Measurements from ENCODE around the gene CHKA.

Gene CHKA

DNA sequence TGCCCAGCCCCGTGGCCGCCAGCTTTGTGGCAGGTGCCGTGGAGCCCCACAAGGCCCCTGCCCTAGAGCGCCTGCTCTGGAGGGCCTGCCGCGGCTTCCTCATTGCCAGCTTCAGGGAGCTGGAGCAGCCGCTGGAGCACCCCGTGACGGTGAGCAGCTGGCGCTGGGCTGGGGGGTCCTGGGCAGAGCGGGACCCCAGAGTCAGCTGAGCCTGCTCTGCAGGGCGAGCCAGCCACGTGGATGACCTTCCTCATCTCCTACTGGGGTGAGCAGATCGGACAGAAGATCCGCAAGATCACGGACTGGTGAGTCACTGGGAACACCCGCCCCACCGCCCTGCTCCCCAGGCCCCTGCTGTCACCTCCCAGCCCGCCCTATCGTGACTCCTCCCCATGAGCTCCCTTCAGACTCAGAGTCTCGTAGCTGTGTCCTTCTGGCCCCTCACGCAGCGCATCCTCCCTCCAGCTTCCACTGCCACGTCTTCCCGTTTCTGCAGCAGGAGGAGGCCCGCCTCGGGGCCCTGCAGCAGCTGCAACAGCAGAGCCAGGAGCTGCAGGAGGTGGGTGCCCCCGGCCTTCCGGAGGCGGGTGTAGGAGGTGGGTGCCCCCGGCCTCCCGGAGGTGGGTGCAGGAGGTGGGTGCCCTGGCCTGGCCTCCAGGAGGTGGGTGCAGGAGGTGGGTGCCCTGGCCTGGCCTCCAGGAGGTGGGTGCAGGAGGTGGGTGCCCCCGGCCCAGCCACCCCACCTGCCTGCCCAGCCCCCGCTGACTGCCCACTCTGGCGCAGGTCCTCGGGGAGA lies 77.6 kb downstream of the CHKA start:
- DNase-seq, result no peak

DNA sequence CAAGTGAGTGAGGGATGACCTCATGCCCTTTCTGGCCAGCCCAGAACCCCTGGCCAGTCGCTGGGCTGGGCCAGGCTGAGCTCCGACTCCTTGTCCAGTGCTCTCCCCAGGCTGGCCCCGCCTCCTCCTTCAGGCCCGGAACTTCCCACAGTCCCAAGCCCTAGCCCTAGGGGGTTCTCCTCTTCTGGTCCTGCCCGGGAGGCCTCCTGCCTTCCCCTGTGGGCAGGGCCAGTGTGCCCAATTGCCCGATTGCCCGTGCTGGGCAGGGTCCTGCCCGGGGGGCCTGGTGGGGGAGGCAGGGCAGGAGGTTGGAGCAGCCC lies 78.2 kb downstream of the CHKA start:
- DNase-seq, result no peak

DNA sequence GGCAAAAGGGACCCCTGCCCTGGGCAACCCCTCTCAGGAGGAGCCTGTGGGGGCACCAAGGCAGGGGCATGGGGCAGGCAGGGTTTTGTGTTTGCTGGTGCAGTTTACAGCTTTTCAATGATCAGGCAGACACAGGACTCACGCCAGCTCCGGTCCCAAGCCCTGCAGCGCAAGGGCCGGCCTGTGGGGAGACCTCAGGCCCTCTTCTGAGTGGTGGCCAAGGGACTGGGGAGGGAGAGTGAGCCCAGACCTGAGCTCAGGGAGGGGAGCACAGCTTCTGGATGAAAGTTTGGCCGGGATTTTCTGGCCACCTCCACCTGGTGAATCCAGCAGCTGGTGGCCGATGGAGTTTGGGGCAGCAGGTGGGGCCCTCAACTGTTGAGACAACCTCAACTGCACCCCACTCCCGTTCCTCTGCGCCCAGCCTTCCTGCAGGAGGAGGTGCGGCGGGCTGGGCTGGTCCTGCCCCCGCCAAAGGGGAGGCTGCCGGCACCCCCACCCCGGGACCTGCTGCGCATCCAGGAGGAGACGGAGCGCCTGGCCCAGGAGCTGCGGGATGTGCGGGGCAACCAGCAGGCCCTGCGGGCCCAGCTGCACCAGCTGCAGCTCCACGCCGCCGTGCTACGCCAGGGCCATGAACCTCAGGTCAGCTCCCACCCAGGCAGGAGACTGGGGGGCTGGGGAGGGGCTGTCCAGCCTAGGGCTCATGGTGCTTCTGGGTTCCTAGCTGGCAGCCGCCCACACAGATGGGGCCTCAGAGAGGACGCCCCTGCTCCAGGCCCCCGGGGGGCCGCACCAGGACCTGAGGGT lies 78.8 kb downstream of the CHKA start:
- no peak for DNase-seq

DNA sequence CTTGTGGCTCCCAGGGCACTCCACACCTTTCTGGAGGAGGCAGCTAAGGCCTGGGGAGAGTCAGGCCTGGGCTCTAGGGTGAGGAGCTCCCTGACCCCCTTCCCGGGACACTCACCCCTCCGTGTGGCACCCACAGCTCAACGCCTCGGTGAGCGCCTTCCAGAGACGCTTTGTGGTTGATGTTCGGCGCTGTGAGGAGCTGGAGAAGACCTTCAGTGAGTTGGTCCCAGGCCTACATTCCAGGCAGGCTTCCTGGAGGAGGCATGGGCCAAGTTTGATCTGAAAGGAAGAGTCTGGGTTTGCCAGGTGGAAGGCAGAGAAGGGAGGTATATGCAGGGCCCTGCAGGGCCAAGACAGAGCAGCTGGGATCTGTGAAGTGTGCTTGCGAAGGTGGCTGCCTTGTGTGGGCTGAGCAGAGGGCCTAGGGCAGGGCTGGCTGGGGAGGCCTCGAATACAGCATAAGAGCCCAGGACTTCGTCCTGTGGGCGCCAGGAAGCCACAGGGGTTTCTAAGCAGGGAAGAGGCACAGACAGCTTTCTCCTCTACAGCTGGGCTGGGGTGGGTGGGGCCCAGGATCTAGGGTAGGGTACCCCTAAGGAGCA lies 79.5 kb downstream of the CHKA start:
- no peak for DNase-seq

DNA sequence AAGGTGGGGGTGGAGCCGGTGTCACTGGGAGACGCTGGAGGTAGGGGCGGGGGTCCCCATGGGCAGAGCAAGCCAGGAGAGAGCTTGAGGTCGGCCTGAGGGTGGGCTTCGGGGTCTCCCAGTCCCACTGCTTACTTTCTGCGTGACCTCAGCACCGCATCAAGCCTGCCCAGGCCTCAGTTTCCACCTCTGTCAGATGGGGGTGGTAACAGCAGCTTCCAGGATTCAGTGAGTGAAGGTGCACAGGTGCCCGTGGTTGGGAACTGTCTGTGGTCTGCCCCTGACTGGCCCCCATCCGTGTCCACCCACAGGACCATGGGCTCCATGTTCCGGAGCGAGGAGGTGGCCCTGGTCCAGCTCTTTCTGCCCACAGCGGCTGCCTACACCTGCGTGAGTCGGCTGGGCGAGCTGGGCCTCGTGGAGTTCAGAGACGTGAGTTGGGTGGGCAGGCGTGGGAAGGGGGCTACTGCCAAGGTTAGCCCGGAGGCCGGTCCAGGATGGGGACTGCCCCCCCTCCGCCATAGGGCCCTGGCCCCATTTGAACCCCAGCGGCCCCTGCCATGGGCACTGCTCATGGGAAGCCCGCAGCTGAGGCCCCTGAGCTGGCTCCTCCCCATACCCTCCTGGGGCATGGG lies 80.1 kb downstream of the CHKA start:
- DNase-seq, result no peak

DNA sequence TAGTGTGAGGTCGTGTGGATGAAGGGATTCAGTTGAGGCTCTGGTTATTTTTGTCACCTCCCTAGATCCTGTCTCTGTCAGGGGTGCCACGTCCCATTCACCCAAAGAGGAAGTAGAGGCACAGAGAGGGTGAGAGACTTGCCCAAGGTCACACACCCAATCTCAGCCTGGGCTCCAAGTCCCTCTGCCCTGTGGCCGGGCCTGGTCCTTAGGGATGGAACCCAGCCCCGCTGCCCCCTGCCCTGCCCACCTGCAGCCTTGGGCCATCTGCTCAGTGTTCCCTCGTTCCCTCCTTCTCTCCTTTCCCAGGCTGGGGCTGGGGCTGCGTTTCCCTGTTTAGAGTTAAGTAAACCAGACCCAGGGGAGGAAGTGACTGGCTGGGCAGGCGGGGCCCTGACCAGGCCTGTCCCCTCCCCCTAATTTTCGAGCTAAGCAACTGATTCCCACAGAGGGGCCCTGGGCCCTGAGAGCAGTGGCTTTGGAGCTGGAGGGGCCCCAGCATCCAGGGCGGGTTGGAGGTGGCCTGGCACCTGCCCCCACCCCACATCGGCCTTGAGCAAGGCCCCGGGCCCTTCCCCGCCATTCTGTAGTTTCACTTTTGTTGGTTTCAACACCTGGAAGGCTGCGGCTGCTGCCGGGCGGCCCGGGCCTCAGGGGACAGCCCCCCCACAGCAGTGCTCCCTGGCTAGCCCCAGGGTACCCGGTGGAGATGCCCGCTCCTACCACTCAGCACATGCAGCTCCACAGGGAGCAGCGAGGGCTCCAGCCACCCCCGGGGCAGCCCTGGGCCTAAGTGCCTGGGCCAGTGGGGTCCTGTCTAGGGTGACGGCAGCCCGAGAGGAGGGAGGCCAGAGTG lies 80.9 kb downstream of the CHKA start:
- no peak for DNase-seq

DNA sequence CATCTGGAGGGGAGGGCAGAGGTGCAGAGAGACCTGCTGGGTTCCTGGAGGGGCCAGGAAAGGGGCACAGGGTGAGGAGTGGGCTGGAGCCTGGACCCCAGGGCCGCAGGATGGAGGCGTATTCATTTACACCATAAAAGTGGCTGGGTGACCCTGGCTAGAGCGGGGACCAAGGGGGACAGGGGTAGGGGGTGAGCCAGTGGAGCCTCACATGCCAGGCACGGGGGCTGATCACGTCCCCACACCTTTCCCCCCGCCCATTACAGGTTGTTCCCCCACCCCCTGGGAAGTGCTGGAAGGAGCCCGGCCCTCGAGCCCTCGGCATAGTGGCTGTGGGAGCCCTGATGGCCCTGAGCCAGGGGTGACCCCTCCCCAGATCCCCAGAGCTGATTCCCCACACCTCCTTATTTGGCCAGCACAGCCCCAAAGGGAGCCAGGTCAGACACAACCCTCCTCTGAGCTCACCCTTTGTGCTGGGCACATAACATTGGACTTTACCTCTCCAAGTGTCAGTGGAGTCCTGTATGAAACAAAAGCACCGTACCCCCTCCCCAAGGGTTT lies 81.6 kb downstream of the CHKA start:
- DNase-seq, result no peak

DNA sequence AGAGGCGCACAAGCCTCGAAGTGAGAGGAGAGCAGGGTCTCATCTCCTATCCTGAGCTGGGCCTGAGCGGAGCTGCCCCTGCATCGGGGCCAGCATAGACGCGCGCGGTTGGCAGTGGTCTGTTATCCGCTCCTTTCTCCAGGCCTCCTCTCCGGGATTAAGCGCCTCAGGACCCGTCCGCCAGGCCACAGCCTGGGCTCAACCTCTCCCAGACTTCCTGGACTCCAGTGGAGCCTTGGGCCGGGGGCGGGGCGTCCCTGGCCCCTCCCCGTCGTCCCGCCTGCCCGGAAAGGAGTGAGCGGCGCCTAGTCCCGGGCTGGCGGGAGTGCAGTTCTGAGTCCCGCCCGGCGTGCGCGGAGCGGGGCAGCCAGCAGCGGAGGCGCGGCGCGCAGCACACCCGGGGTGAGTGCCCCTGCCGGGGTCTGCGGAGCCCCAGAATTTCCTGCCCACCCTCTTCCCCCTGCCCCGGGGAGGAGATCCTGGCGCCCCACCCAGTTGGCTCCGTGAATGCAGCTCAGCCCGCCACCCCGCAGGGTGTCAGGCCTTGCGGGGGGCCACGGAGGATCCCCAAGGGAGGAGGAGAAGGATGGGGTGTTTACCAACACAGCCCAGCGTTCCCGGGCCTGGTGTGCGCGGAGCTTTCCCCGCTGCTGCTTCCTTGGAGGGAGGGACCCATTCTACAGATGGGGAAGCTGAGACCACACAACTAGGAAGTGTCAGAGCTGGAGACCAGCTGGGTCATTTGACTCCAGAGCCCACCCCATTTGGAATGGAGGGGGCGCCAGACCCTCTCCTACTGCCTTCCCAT lies 82.3 kb downstream of the CHKA start, which contains the start of gene TCIRG1:
TCIRG1 (plus strand) TSS at position 308 of the 808 bp plus-strand sequence. CDS start 2,247 bp downstream, outside the sequence.
- peak; percentile 55 for DNase-seq

DNA sequence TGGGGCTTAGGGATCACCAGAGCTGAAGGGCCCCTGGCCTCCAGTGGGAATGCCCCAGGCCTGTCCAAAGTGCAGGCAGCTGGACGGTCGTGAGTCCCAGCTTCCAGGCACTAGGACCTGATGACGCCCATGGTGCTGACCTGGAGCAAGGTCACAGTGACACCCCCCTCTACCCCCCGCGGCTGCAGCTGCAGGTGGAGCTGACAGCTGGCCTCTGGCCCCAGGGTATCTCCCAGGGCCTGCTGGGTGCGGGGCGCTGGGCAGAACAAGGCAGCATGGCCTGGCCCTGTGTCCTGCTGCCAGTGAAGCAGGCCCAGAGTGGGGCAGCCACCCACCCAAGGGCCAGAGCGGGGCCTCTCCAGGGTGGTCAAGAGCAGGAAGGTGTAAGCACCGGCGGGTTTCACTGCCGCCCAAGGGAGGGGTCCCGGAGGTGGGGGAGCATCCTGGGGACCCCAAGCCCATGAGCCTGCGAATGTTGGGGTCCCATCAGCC lies 82.9 kb downstream of the CHKA start:
- no peak for DNase-seq

DNA sequence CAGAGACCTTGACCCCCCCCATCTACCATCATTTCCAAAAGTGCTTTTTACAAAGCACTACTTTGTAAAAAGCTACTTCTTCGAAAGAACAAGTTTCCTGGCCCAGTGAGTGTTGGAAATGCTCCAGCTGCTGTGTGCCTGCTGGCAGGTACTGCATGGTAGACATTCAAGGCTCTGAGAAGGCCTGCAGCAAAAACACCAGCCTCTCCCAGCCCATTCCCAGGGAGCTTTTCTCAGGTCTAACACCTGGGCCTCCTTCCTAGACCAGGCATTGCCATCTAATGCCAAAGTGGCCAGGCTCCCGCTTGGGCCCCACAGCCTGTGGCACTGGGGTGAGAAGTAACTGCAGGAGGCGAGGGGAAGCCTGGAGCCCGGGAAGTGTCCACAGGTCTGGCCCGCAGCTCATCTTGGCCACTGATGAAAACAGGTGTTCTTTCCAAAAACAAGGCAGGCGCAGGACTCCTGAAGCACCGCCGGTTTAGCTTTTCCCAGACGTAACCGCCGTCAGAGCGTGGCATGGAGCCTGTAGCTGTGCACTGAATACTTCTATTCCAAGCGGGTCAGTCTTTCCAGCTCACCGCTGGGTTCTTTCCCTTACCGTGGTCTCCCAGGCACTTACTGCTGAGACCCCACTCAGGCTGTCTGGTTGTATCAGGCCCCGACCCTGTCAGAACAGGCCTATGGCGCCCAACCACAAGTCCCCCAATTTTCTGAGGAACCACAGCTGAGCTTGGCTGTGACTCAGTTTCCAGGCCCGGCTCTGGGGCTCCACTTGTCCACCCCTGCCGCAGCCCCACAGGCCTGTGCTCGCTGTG lies 83.6 kb downstream of the CHKA start:
- peak; percentile 30 for DNase-seq

DNA sequence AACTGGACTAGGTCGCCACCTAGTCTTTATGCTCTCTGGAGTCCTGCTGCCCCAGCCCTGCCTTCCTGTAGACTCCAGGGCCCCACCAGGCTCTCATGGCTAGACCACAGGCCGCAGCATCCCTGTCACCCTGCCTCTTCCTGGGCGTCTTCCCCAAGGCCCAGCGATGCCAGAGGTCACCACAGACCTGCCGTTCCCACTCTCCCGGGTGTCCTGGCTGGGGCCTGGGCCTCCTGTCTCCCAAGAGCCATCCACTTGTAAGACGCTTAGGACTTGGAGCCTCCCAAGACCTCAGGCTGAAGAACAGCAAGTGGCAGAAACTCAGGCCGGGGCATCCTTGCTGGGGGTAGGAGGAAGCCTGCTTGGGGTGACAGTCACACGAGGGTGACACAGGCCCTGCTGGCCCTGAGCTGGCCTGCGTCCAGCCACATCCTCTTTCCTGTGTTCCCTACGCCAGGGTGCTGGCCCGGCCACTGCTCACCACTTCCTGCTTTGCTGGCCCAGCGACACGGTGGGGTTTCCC lies 84.4 kb downstream of the CHKA start:
- no peak for DNase-seq

DNA sequence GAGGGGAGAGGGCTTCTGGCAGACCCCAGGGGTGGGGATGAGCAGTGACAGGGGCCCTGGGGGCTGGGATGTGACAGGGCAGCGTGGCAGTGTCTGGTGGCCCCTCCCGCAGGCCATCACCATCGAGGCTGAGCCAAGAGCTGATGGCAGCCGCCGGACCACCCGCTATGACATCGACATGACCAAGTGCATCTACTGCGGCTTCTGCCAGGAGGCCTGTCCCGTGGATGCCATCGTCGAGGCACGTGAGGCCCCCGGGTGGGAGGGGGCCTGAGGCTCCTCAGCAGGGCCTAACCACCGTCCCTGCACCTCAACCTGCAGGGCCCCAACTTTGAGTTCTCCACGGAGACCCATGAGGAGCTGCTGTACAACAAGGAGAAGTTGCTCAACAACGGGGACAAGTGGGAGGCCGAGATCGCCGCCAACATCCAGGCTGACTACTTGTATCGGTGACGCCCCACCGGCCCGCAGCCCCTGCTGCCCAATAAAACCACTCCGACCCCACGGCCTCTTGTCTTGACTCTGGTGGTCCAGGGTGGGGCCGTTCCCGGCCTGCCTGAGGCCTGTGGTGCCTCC lies 85.0 kb downstream of the CHKA start:
- DNase-seq, result no peak

DNA sequence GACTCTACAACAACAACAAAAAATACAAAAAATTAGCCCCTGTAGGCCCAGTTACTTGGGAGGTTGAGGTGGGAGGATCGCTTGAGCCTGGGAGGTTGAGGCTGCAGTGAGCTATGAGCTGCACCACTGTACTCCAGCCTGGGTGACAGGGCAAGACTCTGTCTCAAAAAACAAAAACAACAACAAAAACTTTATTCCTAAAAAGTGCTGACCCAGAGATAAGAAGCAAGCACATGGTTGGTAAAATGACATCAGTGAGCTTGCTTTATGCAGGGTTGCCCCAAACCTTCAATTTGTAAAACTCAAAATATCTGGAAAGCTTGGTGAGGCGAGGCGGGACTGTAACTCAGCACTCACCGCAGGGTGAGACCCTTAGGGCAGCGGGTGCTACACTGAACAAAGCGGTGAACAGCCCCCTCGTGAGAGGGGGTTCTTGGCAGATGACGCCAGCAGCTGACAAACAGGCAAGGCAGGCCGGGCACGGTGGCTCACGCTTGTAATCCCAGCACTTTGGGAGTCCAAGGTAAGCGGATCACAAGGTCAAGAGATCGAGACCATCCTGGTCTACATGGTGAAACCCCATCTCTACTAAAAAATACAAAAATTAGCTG lies 85.8 kb downstream of the CHKA start:
- no peak for DNase-seq

DNA sequence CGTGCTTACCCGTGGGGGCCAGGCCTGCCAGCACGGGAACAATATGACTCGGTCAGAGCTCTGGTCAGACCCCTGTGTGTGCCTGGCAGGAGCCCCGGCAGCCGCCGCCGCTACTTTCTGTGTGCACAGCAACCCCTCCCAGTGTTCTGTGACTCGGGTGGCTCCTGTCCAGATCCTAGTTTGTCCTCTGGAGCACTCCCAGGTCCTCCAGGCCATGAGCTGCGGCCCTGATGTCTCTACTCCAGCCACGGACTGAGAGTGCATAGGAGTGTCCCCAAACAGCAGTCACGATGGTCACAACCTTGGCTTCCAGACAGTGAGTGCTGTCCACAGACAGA lies 87.5 kb downstream of the CHKA start:
- DNase-seq, result no peak

DNA sequence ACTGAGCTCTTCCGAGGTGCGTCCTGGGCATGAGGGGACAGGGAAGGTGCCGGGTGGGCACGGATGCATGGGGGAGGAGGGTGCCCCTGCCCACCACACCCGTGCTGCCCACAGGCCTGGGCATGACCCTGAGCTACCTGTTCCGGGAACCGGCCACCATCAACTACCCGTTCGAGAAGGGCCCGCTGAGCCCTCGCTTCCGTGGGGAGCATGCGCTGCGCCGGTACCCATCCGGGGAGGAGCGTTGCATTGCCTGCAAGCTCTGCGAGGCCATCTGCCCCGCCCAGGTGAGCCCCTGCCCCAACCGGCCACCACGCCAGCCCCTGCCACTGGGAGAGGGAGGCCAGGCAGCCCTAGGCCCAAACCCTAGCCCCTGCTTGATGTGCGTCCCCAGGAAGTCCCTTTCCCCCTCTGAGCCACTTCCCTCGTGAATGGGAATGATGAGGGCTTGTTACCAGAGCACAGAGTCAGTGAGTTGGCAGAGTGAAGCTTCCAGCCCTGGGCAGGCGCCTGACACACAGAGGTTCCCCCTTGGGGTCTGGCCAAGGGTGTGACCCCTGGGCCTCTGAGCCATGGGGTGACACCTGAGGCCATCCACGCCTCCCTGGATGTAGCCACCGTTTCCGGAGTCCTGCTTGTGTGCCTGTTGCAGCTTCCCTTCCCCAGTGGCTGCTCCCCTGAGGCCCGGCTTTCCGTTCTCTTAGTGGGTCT lies 88.0 kb downstream of the CHKA start:
- DNase-seq, result no peak

DNA sequence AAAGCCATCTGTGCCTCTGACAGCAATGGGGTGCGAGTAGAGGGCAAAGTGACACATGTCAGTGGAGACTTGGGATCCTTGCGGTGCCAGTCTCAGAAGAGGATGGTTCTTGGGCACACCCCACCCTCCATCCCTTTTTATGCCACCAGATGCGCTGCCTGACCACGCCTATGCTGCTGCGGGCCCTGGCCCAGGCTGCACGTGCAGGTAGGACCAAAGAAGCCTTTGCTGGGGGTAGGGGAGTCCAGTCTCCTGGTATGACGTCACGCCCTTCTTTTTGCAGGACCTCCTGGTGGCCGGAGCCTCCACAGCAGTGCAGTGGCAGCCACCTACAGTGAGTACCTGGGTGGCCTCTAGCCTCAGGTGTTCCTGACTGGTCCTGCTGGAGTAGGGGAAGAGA lies 89.2 kb downstream of the CHKA start:
- DNase-seq, result no peak

DNA sequence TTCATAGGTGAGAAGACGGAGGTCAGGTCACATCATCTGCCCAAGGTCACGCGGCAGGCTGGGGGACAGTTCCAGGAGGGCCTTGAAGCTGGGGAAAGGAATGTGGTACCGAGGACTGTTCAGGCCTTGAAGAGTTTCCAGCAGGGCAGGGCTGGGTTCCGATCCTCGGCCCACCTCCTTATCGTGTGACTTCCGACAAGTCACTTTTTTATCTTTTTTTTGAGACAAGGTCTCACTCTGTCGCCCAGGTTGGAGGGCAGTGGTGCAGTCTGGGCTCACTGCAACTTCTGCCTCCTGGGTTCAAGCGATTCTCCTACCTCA lies 90.1 kb downstream of the CHKA start:
- DNase-seq, result no peak

DNA sequence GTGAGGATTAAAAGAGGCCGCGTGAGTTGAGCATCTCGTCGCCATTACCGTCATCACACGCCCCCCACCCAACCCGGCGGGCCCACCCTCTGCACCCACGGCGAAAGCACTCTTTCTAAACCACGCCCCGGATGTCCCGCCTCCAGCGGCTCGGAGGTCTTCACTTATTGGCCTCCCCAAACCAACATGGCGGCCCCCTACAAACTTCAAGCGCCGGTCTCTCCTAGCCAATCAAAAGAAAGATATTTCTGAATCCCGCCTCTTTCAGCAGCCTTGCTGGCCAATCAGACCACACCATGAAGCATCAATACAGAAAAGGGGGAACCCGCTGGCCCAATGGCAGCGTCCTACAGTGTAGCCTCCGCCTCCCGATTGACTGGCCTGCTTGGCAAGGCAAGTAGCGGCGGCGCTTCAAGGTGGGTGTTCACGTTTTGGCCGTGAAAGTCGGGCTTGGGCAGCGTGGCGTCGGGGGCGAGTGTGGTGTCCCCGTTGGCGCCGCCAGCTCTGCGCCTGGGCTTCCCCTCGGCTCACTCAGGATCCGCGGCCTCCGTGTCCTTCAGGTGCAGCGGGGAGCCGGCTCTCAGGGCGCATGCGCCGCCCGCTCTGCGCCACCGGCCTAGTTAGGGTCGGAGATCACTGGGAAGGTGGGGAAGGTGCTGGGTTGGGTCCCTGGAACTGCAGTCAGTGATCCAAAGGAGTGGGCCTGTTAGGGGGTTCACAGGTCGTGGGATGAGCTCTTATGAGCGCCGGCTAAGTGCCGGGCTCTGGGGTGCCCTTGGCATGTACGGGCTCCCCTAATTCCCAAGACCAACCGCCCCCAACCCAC lies 90.7 kb downstream of the CHKA start, which contains the start of gene NDUFS8:
NDUFS8 (plus strand) TSS at position 364 of the 826 bp plus-strand sequence. CDS start 1,471 bp downstream, outside the sequence.
- peak; percentile 99 for DNase-seq
